ENCODE results near the gene FBN1. TPM values are rescaled to one million over a fixed set of nuclear protein-coding genes. Genes with fewer than 3 reads are reported as not detected.

FBN1 gene
- total RNA-seq, 1 donor: 1,556 TPM

DNA sequence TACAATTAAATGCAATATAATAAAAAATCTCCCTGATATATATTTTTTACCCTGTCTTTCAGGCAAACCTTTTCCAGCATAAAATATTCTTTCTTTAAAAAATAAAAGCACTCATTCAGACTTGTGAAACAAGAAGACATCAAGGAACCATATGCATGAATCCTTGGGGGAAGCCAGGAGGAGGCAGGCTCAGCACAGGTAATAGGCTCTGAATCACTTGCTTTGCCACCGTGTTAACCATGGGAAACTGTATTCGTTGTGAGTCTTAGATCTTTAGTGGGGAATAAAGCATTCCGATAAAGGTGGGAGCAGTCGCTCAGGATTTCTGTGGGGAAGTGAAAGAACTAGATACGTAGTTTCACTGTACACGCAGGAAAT, 42.4 kb downstream of the FBN1 start:
- Histone ChIP-seq H3K27ac (ENCODE audit: low read depth, low read length) (peak overlapping the region; percentile 92), H3K4me3 (ENCODE audit: insufficient read depth, low read length) (no peak overlapping the region), H3K79me2 (ENCODE audit: insufficient read depth, low read length) (peaks cover 90% of the 10 kb centered on the region), H4K20me1 (ENCODE audit: insufficient read depth, low read length) (peaks cover 8% of the 10 kb centered on the region), H3K4me2 (ENCODE audit: insufficient read depth, low read length) (peak overlapping the region; percentile 31), H3K27me3 (ENCODE audit: insufficient read depth, low read length) (no peaks in the 10 kb centered on the region), H3K4me1 (ENCODE audit: insufficient read depth, low read length) (peaks cover 31% of the 10 kb centered on the region), H3K9me3 (ENCODE audit: low read depth, low read length) (no peaks in the 10 kb centered on the region), H3K36me3 (ENCODE audit: insufficient read depth, low read length) (peaks cover 81% of the 10 kb centered on the region), H2AFZ (ENCODE audit: low read length) (no peak overlapping the region)
- DNase-seq (ENCODE audit: insufficient read length, low spot score, missing footprints): no peak
- TF ChIP-seq CTCF (IDR thresholded peaks at IDR 0.05; ENCODE audit: extremely low read depth, low read depth, low read length): no peak

- Histone ChIP-seq H3K4me1 (ENCODE audit: insufficient read depth, low read length) (peaks cover 31% of the 10 kb centered on the region), H3K79me2 (ENCODE audit: insufficient read depth, low read length) (peaks cover 90% of the 10 kb centered on the region)
Measured at GRCh38 chr15:48602358-48603122, 43.0 kb downstream of the FBN1 start.

GRCh38 chr15:48601095-48601494, 44.4 kb downstream of the FBN1 start:
- peaks cover 93% of the 10 kb centered on the region for H3K79me2 ChIP-seq (ENCODE audit: insufficient read depth, low read length)
- H3K27me3 ChIP-seq (ENCODE audit: insufficient read depth, low read length): no peaks in the 10 kb centered on the region
- peaks cover 8% of the 10 kb centered on the region for H4K20me1 ChIP-seq (ENCODE audit: insufficient read depth, low read length)
- peak overlapping the region; percentile 92 for H3K27ac ChIP-seq (ENCODE audit: low read depth, low read length)
- TF ChIP-seq CTCF (IDR thresholded peaks at IDR 0.05; ENCODE audit: extremely low read depth, low read depth, low read length): no peak
- H3K9me3 ChIP-seq (ENCODE audit: low read depth, low read length): no peaks in the 10 kb centered on the region
- no peak for DNase-seq (ENCODE audit: insufficient read length, low spot score, missing footprints)
- H3K4me1 ChIP-seq (ENCODE audit: insufficient read depth, low read length): peaks cover 31% of the 10 kb centered on the region
- H3K4me2 ChIP-seq (ENCODE audit: insufficient read depth, low read length): no peak overlapping the region
- H3K4me3 ChIP-seq (ENCODE audit: insufficient read depth, low read length): no peak overlapping the region
- peaks cover 82% of the 10 kb centered on the region for H3K36me3 ChIP-seq (ENCODE audit: insufficient read depth, low read length)
- no peak overlapping the region for H2AFZ ChIP-seq (ENCODE audit: low read length)

More at GRCh38 chr15:48602358-48603122, 43.0 kb downstream of the FBN1 start:
- no peak for TF ChIP-seq CTCF (IDR thresholded peaks at IDR 0.05; ENCODE audit: extremely low read depth, low read depth, low read length)
- no peaks in the 10 kb centered on the region for H3K27me3 ChIP-seq (ENCODE audit: insufficient read depth, low read length)
- DNase-seq (ENCODE audit: insufficient read length, low spot score, missing footprints): no peak
- peak overlapping the region; percentile 92 for H3K27ac ChIP-seq (ENCODE audit: low read depth, low read length)
- H2AFZ ChIP-seq (ENCODE audit: low read length): no peak overlapping the region
- H3K36me3 ChIP-seq (ENCODE audit: insufficient read depth, low read length): peaks cover 81% of the 10 kb centered on the region
- H4K20me1 ChIP-seq (ENCODE audit: insufficient read depth, low read length): peaks cover 8% of the 10 kb centered on the region
- H3K4me2 ChIP-seq (ENCODE audit: insufficient read depth, low read length): peak overlapping the region; percentile 31
- H3K9me3 ChIP-seq (ENCODE audit: low read depth, low read length): no peaks in the 10 kb centered on the region
- no peak overlapping the region for H3K4me3 ChIP-seq (ENCODE audit: insufficient read depth, low read length)

DNA sequence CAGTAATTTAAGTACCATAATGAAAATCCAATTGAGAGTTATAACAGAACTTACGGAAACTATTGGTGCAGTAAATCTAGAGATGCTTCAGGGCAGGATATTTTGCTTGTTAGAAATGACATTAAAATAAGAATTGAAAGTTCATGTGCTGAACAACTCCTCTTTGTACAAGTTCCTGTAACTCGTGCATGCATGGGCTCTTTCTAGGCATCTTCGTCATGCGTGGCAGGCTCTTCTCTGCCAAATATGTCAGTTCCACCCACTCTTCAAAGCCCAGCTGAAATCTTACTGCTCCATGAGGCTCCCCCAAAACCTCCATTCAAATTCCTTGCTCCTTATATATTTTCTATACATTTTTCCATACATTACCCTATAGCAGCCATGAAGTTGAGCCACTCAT, 48.7 kb downstream of the FBN1 start:
- Histone ChIP-seq H3K27me3 (ENCODE audit: insufficient read depth, low read length) (no peaks in the 10 kb centered on the region), H2AFZ (ENCODE audit: low read length) (no peak overlapping the region), H3K4me2 (ENCODE audit: insufficient read depth, low read length) (no peak overlapping the region), H3K4me1 (ENCODE audit: insufficient read depth, low read length) (peaks cover 18% of the 10 kb centered on the region), H4K20me1 (ENCODE audit: insufficient read depth, low read length) (no peaks in the 10 kb centered on the region), H3K9me3 (ENCODE audit: low read depth, low read length) (no peaks in the 10 kb centered on the region), H3K4me3 (ENCODE audit: insufficient read depth, low read length) (no peak overlapping the region), H3K79me2 (ENCODE audit: insufficient read depth, low read length) (peaks cover 77% of the 10 kb centered on the region), H3K27ac (ENCODE audit: low read depth, low read length) (peak overlapping the region; percentile 24), H3K36me3 (ENCODE audit: insufficient read depth, low read length) (peaks cover 81% of the 10 kb centered on the region)
- no peak for TF ChIP-seq CTCF (IDR thresholded peaks at IDR 0.05; ENCODE audit: extremely low read depth, low read depth, low read length)
- no peak for DNase-seq (ENCODE audit: insufficient read length, low spot score, missing footprints)
